Hypothalamus (tissue), 51 donors: ENCODE measurements around the gene RBM20.
A peak's percentile ranks its signal among the peaks of the same experiment; 100 is the strongest.

ENCODE experiments used
- DNase-seq, 51 donors: peaks; one replicate each; lab custom pipeline; 2025; lab: John Stamatoyannopoulos, UW

RBM20 gene

GRCh38 chr10:110822712-110823311 lies 178.7 kb downstream of the RBM20 start:
- DNase-seq: peak in 20 of 51 donors; percentile 8 to 72 (median 30)

GRCh38 chr10:110824152-110824441 lies 180.0 kb downstream of the RBM20 start:
- DNase-seq: no peak

DNA sequence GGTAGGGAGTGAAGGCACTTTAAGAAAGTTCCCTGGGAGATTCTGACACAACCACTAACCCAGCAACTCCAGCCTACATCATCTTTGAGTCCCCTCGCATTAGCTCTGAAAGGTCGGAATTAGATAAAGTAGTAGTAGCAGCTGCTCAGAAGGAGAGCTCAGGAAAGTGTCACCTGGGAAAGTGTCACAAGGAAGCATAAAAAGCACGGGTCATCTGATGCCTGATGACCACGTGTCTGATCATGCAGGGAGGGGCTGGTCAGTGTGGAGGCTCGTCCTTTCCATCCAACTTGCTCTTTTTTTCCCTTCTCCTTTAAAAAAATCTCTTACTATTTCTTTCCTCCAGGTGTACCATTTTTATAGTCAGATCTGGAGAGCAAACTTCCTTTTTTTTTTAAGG lies 180.5 kb downstream of the RBM20 start:
- no peak for DNase-seq

DNA sequence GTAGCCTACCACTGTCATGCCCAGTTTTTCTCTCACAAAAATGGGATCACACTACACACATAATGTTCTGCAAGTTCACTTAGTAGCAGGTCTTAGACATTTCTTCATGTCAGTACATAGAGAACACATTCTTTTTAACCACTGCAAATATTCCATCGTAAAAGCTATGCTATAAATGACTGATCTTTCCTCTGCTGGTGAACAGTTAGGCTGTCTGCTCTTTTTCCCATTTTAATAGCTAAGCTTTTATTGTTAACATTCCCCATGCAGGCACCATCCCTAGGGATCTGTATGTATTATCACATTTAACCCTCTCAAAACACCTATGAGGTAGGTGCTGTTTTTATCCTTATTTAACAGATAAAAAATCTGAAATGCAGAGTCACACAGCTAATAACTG lies 181.4 kb downstream of the RBM20 start:
- DNase-seq: no peak

GRCh38 chr10:110827410-110827809 lies 183.3 kb downstream of the RBM20 start:
- no peak for DNase-seq

- peak in 1 of 51 donors; percentile 7 for DNase-seq
Observed at GRCh38 chr10:110827875-110828274, 183.7 kb downstream of the RBM20 start.

GRCh38 chr10:110828525-110828924 lies 184.4 kb downstream of the RBM20 start:
- DNase-seq: no peak

GRCh38 chr10:110829721-110830410 lies 185.7 kb downstream of the RBM20 start:
- DNase-seq: no peak

- DNase-seq: no peak
Observed at GRCh38 chr10:110833234-110833940, 189.3 kb downstream of the RBM20 start.

- no peak for DNase-seq
Observed at GRCh38 chr10:110833941-110834628, 189.9 kb downstream of the RBM20 start.

DNA sequence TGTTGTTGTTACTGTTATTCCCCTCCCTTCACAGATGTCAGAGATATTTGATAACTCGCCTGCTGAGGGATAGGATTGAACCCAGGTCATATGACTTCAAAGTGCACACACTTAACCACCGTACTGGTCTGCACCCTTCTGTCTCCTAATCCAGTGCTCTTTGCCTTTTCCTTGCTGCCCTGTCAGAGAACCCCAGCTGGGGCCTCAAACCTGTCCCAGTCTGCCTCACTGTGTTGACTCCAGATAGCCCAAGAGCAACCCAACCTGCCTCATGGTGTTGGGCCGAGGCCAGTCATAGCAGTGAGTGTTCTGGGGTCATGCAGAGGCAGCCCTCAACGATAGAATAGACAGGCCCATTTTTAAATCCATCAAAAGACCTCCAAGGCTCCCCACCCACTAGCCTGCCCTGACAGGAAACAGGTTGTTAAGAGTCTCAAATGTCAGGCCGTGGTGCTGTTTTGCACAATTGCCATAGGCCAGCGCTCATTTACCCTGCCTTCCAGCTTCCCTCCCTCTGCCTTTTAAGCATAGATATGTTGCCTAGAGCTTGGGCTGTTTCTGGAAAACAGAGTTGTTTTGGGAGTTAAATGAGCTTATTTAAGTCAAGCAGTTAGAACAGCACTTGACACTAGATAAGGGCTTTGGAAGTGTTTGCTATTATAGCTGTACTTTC lies 190.6 kb downstream of the RBM20 start:
- no peak for DNase-seq

- DNase-seq: no peak
Observed at GRCh38 chr10:110835841-110836240, 191.7 kb downstream of the RBM20 start.

GRCh38 chr10:110836706-110837105 lies 192.6 kb downstream of the RBM20 start:
- DNase-seq: no peak

DNA sequence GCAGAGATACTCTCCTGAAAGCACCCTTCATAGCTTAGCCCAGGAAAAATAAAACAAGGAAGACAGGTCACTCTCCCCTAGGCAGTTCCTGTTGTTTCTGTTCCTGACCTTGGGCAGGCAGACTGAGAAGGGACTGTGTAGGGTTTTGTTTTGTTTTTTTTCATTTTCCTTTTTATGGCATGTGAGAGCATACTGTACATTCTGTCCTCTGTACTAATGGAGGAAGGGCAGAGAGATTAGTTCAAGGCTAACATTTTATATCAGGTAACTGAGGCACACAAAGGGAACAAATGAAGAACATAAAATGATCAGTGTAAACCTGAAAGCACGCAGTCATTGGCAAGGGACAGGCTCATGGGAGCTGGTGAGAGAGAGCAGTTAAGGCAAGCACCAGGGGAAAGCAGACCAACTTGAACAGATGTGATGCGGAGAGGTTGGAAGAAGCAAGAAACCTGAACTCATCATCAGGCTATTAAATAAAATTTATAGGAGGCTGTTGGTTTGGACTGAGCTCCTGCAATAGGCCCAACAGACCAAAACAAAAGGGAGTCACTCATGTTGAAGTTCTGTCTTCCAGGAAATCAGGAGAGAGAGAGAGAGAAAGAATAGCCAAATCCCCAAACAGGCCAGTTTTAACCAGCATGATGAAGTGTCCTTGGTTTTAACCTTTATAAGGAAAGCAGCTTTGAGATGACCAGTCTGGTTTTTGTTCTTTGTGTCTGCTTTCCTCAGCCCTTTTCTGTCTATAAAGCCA lies 193.5 kb downstream of the RBM20 start:
- DNase-seq: no peak

GRCh38 chr10:110840225-110840922 lies 196.2 kb downstream of the RBM20 start:
- DNase-seq: peak in 2 of 51 donors; percentile 12 to 31

- DNase-seq: no peak
Observed at GRCh38 chr10:110840923-110841428, 196.8 kb downstream of the RBM20 start.

DNA sequence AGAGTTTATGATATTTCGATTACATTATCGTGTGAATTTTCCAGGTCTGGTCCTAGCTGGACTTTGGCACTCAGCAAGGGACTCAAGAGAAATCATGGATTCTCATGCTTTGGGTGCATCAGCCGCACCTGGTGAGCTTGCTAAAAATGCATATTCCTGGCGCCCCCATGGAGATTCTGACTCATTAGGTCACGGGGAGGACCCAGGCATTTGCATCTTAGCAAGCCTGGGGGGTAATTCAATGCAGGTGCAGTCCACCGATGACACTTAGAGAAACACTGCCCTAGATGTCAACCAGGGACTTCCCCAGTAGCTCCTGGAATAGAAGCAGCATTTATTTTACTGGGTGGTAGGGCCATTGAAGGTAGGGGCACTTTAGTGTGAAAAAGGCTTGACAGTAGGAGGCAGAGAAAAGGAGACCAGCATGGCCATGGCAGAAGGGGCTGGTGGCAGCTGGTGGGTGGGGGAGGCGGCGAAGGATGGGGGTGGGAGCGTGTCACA lies 197.7 kb downstream of the RBM20 start:
- no peak for DNase-seq

DNA sequence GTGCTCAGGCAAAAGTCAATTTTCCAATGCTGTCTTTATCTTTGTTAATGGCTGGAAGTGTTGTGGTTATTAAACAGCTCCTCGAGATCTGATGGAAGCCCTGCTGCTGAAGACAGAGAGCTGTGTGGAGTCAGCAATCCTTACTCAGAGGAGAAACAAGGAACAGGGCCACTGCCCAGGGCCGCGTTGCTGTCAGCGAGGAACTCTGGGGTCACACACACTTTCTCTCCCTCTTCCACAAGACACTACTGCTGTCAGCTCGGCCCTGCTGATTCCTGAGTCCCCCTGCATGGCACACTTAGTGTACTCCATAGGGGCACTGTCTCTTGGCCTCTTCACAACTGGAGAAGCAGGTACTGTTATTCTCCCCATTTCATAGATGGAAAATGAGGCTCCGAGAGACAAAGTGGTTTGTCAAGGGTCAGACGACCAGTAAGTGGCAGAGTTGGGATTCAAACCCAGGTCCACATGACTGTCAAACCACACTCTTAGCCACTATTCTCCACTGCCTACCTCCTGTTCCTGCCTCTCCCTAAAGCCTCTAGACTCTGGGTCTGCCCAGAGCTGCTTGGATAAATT lies 198.3 kb downstream of the RBM20 start:
- no peak for DNase-seq

DNA sequence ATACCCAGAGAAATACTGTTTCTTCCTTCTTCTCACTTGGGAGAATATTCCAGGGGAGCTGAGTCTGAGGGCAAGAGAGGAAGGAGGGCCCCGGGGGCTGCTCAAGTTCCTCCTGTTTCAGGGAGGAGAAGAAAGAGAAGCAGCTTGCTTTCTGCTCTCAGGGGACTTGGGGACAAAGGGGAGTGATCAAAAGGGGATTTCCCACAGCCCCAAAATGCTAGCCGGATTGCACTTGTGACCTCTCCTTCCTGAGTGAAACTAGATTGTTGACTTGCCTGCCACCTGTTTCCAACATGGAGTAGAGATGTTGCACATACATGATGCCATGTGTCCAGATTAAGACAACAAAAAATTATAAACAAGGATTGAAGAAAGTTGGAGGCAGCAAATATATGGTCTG lies 198.9 kb downstream of the RBM20 start:
- DNase-seq: peak in 1 of 51 donors; percentile 20
